HepG2 (cell line): ENCODE measurements around the gene ZNF23. TPM values are rescaled to one million over a fixed set of nuclear protein-coding genes. Genes with fewer than 3 reads are reported as not detected.
A peak's percentile ranks its signal among the peaks of the same experiment; 100 is the strongest.

Experiments used
- BCL6 ChIP-seq: IDR thresholded peaks from 2 replicates; pipeline ENCODE4 v1.6.1; 2016; ENCODE audit warnings: missing genetic modification reagents, missing compliant biosample characterization
- CREB3 ChIP-seq: sonication (generic); formaldehyde crosslinking; IDR thresholded peaks from 2 replicates; pipeline ENCODE4 v1.5.0; 2020; ENCODE audit warnings: missing genetic modification reagents
- NR1H2 ChIP-seq: sonication (generic); formaldehyde crosslinking; IDR thresholded peaks from 2 replicates; pipeline ENCODE4 v1.8.1; 2022; ENCODE audit warnings: low read depth, missing genetic modification reagents, borderline replicate concordance
- RFX5 ChIP-seq: IDR thresholded peaks from 2 replicates; pipeline ENCODE4 v1.6.1; 2011; ENCODE audit warnings: low read depth, low read length, improper control_type of control experiment
- SAFB2 ChIP-seq: sonication (generic); formaldehyde crosslinking; IDR thresholded peaks from 2 replicates; pipeline ENCODE4 v1.5.1; 2020; ENCODE audit warnings: missing genetic modification reagents, low read depth, mild to moderate bottlenecking, borderline replicate concordance
- ZNF232 ChIP-seq: sonication (generic); formaldehyde crosslinking; IDR thresholded peaks from 2 replicates; pipeline ENCODE4 v1.4.0; 2020; ENCODE audit warnings: missing genetic modification reagents, borderline replicate concordance
- ZNF770 ChIP-seq: sonication (generic); formaldehyde crosslinking; IDR thresholded peaks from 2 replicates; pipeline ENCODE4 v1.5.0; 2020; ENCODE audit warnings: mild to moderate bottlenecking, missing genetic modification reagents
- polyA plus RNA-seq, 8 experiments: library from polyadenylated mRNA; depleted of rRNA in 3 of 8; stranded (reverse) in 7 of 8; unstranded in 1 of 8; fragments of >200 nt; fragmentation: Illumina TruSeq in 4 of 8; extraction: Trizol in 4 of 8; gene quantifications; 2 replicates each; pipeline versions ENCODE4 v1.2.1 to v1.2.3, GENCODE V29; 2011 to 2016; ENCODE audit warnings: low read depth in 4 of 8, missing spikeins in 1 of 8, mixed read lengths in 1 of 8; ENCODE audit not compliant: insufficient read depth in 1 of 8
- total RNA-seq, 5 experiments: library from RNA; depleted of rRNA; stranded (reverse); fragments of >200 nt; fragmentation: Illumina TruSeq; extraction: Trizol; gene quantifications; 2 replicates each; pipeline ENCODE4 v1.2.3, GENCODE V29; 2016; ENCODE audit warnings: low read depth in 1 of 5
- TF ChIP-seq, protein P1 (sequence below): sonication (generic); formaldehyde crosslinking; IDR thresholded peaks from 2 replicates; pipeline ENCODE4 v1.5.1; 2020; ENCODE audit warnings: missing genetic modification reagents, mild to moderate bottlenecking, borderline replicate concordance

ZNF23 gene
- total and polyA plus RNA-seq, 2 of the 13 experiments (the other 11 are each of a cell fraction or from before 2014, with no cell fraction given): 8.6 to 12.2 TPM

DNA sequence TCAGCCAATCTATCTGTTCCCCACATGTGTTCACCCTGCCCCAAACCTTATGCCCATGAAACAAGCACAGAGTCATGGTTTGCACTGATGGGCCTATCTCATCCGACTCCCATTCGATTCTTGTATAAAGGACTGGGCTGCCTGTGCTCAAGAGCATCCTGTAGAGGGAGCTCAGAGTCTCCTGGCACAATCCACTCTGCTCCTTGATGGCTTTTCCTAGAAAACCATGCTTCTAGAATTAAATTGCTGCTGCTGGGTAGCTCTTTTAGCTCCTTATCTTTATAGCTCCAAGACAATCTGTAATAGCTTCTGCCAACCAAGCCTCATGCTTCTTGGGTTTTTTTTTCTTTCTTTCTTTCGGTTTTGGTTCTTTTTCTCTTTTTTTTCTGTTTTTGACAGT lies 17.4 kb upstream of the ZNF23 start (continued):
- TF ChIP-seq ZNF770 (no peak), ZNF232 (CRISPR knock-in tag) (no peak), NR1H2 (CRISPR knock-in tag) (no peak), SAFB2 (CRISPR knock-in tag) (no peak), CREB3 (CRISPR knock-in tag) (no peak), BCL6 (CRISPR knock-in tag) (peak; percentile 91), RFX5 (no peak)
- TF ChIP-seq, protein P1, sequence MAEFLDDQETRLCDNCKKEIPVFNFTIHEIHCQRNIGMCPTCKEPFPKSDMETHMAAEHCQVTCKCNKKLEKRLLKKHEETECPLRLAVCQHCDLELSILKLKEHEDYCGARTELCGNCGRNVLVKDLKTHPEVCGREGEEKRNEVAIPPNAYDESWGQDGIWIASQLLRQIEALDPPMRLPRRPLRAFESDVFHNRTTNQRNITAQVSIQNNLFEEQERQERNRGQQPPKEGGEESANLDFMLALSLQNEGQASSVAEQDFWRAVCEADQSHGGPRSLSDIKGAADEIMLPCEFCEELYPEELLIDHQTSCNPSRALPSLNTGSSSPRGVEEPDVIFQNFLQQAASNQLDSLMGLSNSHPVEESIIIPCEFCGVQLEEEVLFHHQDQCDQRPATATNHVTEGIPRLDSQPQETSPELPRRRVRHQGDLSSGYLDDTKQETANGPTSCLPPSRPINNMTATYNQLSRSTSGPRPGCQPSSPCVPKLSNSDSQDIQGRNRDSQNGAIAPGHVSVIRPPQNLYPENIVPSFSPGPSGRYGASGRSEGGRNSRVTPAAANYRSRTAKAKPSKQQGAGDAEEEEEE (CRISPR knock-in tag): no peak
